ENCODE data around the gene MS4A4A.
"Not testable (repeated sequence)": the region's sequence is repeated elsewhere in the genome, so short reads cannot be mapped to it uniquely, and the experiment has no call there.

Gene MS4A4A

DNA sequence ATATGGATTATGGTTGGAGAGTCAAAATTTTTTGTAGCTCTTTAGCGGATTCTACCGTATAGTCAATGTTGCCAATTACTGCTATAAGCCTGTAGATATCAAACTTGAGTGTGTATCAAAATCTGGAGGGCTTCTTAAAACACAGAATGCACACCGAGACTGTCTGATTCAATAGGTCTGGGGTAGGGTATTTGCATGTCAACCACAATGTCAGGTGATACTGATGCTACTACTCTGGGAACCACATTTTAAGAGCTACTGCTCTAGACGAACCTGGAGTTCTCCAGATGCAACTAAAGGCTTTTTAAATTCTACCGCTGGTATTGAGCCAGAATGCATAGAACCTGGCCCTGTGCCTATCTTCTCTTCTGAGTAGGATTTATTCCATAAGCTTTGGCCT is 15.8 kb upstream of the MS4A4A start:
- TF ChIP-seq, protein P1, sequence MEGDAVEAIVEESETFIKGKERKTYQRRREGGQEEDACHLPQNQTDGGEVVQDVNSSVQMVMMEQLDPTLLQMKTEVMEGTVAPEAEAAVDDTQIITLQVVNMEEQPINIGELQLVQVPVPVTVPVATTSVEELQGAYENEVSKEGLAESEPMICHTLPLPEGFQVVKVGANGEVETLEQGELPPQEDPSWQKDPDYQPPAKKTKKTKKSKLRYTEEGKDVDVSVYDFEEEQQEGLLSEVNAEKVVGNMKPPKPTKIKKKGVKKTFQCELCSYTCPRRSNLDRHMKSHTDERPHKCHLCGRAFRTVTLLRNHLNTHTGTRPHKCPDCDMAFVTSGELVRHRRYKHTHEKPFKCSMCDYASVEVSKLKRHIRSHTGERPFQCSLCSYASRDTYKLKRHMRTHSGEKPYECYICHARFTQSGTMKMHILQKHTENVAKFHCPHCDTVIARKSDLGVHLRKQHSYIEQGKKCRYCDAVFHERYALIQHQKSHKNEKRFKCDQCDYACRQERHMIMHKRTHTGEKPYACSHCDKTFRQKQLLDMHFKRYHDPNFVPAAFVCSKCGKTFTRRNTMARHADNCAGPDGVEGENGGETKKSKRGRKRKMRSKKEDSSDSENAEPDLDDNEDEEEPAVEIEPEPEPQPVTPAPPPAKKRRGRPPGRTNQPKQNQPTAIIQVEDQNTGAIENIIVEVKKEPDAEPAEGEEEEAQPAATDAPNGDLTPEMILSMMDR (IDR thresholded peaks at IDR 0.05; ENCODE audit: low read depth, low read length): no peak
- Histone ChIP-seq H3K27me3 (ENCODE audit: insufficient read depth, low read depth, severe bottlenecking) (peaks cover 9% of the 10 kb centered on the region), H3K36me3 (no peaks in the 10 kb centered on the region), H3K9me3 (ENCODE audit: severe bottlenecking) (peaks cover 11% of the 10 kb centered on the region), H3K27ac (no peak overlapping the region), H3K4me3 (ENCODE audit: low read depth, low read length) (no peak overlapping the region)
- DNase-seq: no peak

DNA sequence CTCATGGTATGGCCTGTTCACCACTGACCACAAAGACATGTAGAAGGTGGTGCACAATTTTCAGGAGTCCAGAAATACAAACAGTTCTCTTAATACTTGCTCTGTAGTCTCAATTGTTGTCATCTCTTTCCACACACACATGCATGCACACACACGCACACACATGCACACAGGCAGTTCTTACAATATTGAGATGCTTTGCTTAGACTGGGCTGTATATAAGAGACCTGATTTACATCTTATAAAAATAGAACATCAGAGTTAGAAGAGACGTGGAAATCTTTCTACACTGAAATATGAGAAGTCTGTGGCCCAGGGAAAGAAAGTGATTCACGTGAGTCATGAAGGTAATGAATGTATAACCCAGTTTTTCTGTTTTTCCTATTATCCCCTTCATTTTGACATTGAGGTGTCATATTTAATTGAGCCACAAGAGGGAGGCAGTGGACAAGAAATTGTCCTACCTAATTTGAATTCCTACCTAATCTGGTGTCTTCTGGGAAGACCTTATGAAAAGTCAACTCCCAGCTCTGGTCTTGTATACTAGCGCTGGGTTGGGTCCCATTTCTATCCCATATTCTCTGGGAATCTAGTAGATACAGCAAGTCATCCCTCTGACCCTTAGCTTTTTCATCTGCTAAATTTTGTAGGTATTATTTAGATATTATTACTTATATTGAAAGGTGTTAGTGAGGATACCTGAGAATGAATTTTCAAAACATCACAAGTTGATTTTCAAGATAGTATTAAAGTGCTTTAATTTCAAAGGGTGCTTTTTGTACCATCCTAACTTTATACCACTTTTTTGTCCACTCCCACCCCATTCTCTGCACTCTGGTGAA is 14.9 kb upstream of the MS4A4A start:
- Histone ChIP-seq H3K27me3 (ENCODE audit: insufficient read depth, low read depth, severe bottlenecking) (peaks cover 9% of the 10 kb centered on the region), H3K36me3 (no peaks in the 10 kb centered on the region), H3K4me3 (ENCODE audit: low read depth, low read length) (no peak overlapping the region), H3K9me3 (ENCODE audit: severe bottlenecking) (peaks cover 14% of the 10 kb centered on the region), H3K27ac (no peak overlapping the region)
- no peak for DNase-seq
- TF ChIP-seq, protein P1 (IDR thresholded peaks at IDR 0.05; ENCODE audit: low read depth, low read length): peak; percentile 38

GRCh38 chr11:60274416-60274815 is 6.0 kb upstream of the MS4A4A start:
- Histone ChIP-seq H3K9me3 (ENCODE audit: severe bottlenecking) (peaks cover 9% of the 10 kb centered on the region), H3K36me3 (no peaks in the 10 kb centered on the region), H3K27ac (no peak overlapping the region), H3K27me3 (ENCODE audit: insufficient read depth, low read depth, severe bottlenecking) (peaks cover 5% of the 10 kb centered on the region), H3K4me3 (ENCODE audit: low read depth, low read length) (no peak overlapping the region)
- DNase-seq: no peak
- TF ChIP-seq, protein P1 (IDR thresholded peaks at IDR 0.05; ENCODE audit: low read depth, low read length): no peak

GRCh38 chr11:60281485-60281884 is 1.0 kb downstream of the MS4A4A start:
- Histone ChIP-seq H3K27me3 (ENCODE audit: insufficient read depth, low read depth, severe bottlenecking) (peaks cover 2% of the 10 kb centered on the region), H3K36me3 (no peaks in the 10 kb centered on the region), H3K4me3 (ENCODE audit: low read depth, low read length) (no peak overlapping the region), H3K9me3 (ENCODE audit: severe bottlenecking) (no peaks in the 10 kb centered on the region), H3K27ac (no peak overlapping the region)
- TF ChIP-seq, protein P1 (IDR thresholded peaks at IDR 0.05; ENCODE audit: low read depth, low read length): no peak
- no peak for DNase-seq

DNA sequence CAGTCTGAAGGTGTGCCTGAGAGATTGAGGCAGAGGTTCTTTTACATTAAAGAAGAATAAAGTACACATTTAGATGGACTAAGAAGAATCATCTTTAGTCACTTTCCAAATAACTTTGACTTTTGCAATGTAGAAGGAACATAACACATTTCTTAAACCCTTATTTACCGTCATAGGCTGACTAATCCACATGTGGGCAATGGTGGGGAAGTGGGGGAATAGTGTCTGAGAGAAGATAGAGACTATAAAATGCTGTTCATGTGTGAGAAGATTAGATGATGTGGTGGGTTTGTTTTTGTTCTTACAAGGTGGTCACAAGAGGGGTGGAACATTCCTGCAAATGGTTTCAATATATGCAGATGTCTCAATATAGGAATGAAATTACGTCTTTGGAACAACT is 1.8 kb downstream of the MS4A4A start:
- Histone ChIP-seq H3K27me3 (ENCODE audit: insufficient read depth, low read depth, severe bottlenecking) (peaks cover 2% of the 10 kb centered on the region), H3K27ac (no peak overlapping the region), H3K9me3 (ENCODE audit: severe bottlenecking) (no peaks in the 10 kb centered on the region), H3K36me3 (no peaks in the 10 kb centered on the region), H3K4me3 (ENCODE audit: low read depth, low read length) (no peak overlapping the region)
- TF ChIP-seq, protein P1 (IDR thresholded peaks at IDR 0.05; ENCODE audit: low read depth, low read length): no peak
- DNase-seq: no peak

- not testable (repeated sequence) for H3K4me3 ChIP-seq (ENCODE audit: low read depth, low read length); DNase-seq; H3K36me3 ChIP-seq; H3K27ac ChIP-seq; H3K27me3 ChIP-seq (ENCODE audit: insufficient read depth, low read depth, severe bottlenecking); H3K9me3 ChIP-seq (ENCODE audit: severe bottlenecking)
Observed at GRCh38 chr11:60285411-60286126, 5.1 kb downstream of the MS4A4A start.
